ENCODE results near the gene PVRIG. TPM values are rescaled to one million over a fixed set of nuclear protein-coding genes. Genes with fewer than 3 reads are reported as not detected.
"Not testable (repeated sequence)": the region's sequence is repeated elsewhere in the genome, so short reads cannot be mapped to it uniquely, and the experiment has no call there.

Gene PVRIG
- total RNA-seq, 1 donor from 2014 or later, result 1.2 TPM

- ATAC-seq (no peak), DNase-seq (ENCODE audit: low spot score) (no peak)
- intact Hi-C loops (cut with DNase I), result no loop called here
These were observed 2.2 kb downstream of the PVRIG start for GRCh38 chr7:100221767-100222444.

- intact Hi-C loops (cut with DNase I), result no loop called here
- DNase-seq (ENCODE audit: low spot score) (no peak), ATAC-seq (no peak)
These were observed 2.8 kb downstream of the PVRIG start for GRCh38 chr7:100222445-100223132.

- intact Hi-C loops (cut with DNase I); ATAC-seq; DNase-seq (ENCODE audit: low spot score): not testable (repeated sequence)
These were observed 3.7 kb downstream of the PVRIG start for GRCh38 chr7:100223376-100223927.

DNA sequence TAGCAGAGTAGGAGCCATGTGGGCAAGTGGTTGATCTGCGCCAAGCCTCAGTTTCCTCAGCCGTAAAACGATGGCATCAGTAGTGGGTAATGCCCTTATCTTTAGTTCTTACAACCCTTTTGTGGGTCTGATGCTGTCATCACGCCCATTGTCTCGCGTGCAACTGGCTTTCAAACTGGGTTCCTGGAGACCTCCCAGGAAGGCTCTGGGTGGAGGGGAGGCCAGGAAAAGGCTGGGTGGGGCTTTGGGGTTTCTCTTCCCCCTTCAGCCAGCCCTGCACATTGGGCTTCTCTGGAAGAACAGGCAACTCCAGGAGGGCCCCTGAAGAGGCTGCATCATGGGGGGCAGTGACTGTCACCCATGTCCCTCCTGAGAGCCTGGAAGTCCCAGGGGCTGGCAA, 5.1 kb downstream of the PVRIG start:
- DNase-seq (ENCODE audit: low spot score); intact Hi-C loops (cut with DNase I); ATAC-seq: not testable (repeated sequence)

DNA sequence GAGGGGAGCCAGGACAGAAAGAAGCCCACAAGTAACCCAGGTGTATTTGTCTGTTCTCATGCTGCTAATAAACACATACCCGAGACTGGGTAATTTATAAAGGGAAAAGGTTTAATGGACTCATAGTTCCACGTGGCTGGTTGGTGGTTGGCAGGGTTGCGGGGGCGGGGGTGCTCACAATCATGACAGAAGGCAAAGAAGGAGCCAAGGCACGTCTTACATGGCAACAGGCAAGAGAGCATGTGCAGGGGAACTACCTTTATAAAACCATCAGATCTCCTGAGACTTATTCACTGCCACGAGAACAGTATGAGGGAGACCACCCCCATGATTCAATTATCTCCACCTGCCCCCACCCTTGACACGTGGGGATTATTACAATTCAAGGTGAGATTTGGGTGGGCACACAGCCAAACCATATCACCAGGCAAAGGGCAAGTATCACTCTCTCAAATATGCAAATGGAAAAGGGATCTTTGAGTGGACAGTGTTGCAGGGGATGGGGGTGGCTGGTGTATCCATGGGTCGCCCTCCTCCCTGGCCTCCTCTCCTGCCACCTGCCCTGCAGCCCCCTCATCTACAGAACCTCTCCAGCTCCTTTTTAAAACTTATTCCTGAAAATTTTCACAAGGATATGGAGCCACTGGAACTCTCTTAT, 15.0 kb downstream of the PVRIG start:
- intact Hi-C loops (cut with DNase I); ATAC-seq; DNase-seq (ENCODE audit: low spot score): not testable (repeated sequence)

DNA sequence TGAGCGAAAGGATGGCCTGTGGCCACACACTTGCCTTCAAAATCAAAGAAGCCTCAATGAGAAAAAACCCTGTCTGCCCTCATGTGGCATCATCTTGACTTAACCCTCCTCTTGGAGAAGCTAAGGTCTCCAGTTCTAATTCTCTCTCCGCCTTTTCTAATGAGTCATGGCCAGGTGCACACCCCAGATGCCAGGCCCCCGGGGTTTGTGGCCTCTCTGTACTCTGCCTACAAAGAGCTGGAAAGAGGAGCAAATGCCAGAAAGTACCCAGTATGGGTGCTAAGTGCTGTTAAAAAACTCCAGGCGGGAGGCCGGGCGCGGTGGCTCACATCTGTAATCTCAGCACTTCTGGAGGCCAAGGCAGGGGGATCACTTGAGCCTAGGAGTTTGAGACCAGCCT, 20.2 kb downstream of the PVRIG start:
- intact Hi-C loops (cut with DNase I); DNase-seq (ENCODE audit: low spot score); ATAC-seq: not testable (repeated sequence)

DNA sequence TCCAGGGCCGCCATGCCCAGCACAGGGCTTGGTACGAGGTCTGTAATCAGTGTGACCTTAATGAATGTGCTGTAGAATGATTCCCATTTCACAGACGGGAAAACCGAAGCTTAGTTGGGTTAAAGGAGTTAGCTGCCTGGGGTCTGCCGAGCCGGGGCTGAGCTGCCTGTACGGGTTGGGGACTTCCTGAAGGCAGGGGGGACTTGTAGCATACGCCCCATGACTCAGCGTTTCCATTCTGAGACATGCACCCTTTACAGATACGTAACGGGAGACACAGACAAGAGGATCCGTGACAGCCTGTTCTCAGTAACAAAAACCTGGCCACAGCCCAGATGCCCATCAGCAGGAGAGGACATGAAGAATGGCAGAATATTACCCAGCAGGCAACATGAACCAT, 23.6 kb downstream of the PVRIG start:
- DNase-seq (ENCODE audit: low spot score); ATAC-seq; intact Hi-C loops (cut with DNase I): not testable (repeated sequence)

DNA sequence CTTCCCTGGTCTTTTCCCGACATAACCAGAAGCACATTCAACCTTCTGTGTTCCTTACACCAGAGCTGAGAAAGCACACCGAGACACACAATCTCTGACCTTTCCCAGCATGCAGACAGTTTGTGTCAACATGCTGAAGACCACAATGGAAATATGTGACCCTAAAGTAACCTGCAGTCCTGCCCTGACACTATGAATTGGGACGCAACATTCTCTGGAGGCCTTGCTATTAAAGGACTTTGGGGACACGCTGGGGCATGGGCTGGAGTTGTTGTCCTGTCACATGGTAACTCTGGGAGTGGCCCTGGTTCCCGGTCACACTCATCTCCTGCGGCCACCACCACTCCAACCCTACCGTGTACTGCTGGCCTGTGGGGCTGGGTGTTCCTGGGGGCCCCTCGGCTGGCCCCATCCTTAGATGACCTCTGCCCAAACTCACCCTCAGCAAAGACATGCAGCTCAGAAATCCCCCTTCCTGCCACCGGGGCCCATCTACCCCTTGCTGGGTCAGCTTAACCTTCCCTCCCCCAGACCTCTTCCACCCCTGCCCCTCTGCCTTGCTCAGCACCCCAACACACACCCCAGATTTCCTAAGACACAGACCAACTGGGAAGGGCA, 25.3 kb downstream of the PVRIG start:
- ATAC-seq; DNase-seq (ENCODE audit: low spot score); intact Hi-C loops (cut with DNase I): not testable (repeated sequence)

GRCh38 chr7:100246121-100246864, 26.5 kb downstream of the PVRIG start:
- peak; percentile 63 for ATAC-seq
- DNase-seq (ENCODE audit: low spot score); intact Hi-C loops (cut with DNase I): not testable (repeated sequence)

GRCh38 chr7:100246865-100247137, 27.1 kb downstream of the PVRIG start:
- ATAC-seq; DNase-seq (ENCODE audit: low spot score); intact Hi-C loops (cut with DNase I): not testable (repeated sequence)

GRCh38 chr7:100247152-100247757, 27.5 kb downstream of the PVRIG start:
- intact Hi-C loops (cut with DNase I), result no loop called here
- ATAC-seq, result peak; percentile 27
- DNase-seq (ENCODE audit: low spot score), result no peak

- DNase-seq (ENCODE audit: low spot score), result no peak
- intact Hi-C loops (cut with DNase I), result no loop called here
- ATAC-seq, result no peak
These were observed 28.7 kb downstream of the PVRIG start for GRCh38 chr7:100248483-100248882.

GRCh38 chr7:100257017-100257416, 37.3 kb downstream of the PVRIG start:
- no peak for DNase-seq (ENCODE audit: low spot score)
- no peak for ATAC-seq
- intact Hi-C loops (cut with DNase I), result no loop called here

GRCh38 chr7:100259984-100260383, 40.2 kb downstream of the PVRIG start:
- DNase-seq (ENCODE audit: low spot score); intact Hi-C loops (cut with DNase I); ATAC-seq: not testable (repeated sequence)

DNA sequence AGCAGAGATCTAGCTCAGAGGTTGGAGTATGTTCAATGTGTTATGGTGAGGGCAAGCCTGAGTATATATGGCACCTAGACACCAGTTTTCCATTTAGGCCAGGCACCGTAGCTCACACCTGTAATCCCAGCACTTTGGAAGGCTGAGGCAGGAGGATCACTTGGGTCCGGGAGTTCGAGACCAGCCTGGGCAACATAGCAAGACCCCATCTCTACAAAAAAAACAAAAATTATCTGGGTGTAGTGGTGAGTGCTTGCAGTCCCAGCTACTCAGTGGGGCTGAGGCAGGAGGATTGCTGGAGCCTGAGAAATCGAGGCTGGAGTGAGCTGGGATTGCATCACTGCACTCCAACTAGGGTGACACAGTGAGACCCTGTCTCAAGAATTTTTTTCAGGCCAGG, 43.1 kb downstream of the PVRIG start:
- DNase-seq (ENCODE audit: low spot score); intact Hi-C loops (cut with DNase I); ATAC-seq: not testable (repeated sequence)

GRCh38 chr7:100264223-100264622, 44.5 kb downstream of the PVRIG start:
- ATAC-seq; intact Hi-C loops (cut with DNase I); DNase-seq (ENCODE audit: low spot score): not testable (repeated sequence)

DNA sequence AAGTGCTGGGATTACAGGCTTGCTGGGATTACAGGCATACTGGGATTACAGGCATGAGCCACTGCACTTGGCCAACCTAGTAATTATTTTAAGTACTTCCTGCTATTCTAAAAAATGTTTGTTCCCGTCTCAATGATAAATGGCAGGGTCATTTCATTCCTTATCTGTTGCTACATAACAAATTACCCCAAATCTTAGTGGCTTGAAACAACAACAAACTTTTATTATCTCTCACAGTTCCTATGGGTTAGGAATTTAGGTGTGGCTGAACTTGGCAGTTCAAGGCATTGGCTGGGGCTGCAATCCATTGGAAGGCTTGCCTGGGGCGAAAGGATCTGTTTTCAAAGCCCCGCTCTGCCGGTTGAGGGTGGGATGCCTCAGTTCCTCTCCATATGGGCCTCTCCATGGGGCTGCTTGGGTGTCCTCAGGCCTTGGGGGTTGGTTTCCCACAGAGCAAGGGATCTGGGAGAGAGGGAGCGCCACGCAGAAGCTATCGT, 45.0 kb downstream of the PVRIG start:
- DNase-seq (ENCODE audit: low spot score); intact Hi-C loops (cut with DNase I): not testable (repeated sequence)
- ATAC-seq, result peak; percentile 46

DNA sequence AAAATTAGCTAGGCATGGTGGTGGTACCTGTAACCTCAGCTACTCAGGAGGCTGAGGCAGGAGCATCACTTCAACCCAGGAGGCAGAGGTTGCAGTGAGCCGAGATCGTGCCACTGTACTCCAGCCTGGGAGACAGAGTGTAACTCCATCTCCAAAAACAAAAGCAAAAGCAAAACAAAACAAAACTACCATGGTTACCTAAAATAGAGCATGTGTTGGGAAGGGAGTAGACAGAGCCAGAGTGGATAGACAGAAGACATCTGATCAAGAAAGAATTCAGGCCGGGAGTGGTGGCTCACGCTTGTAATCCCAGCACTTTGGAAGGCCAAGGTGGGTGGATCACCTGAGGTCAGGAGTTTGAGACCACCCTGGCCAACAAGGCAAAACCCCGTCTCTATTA, 46.1 kb downstream of the PVRIG start:
- intact Hi-C loops (cut with DNase I); DNase-seq (ENCODE audit: low spot score): not testable (repeated sequence)
- peak; percentile 27 for ATAC-seq

Measured in sciatic nerve (tissue), 2 donors.